HG03354 (cell line): ENCODE measurements around the gene TENT4B.
A peak's percentile ranks its signal among the peaks of the same experiment; 100 is the strongest.

Experiments
- ATAC-seq: cut with Tn5 transposase; IDR thresholded peaks from one replicate; pipeline ENCODE4 v1.9.1; 2021; ENCODE audit warnings: mild to moderate bottlenecking; ENCODE audit not compliant: unreplicated experiment, poor library complexity, severe bottlenecking

Gene TENT4B

DNA sequence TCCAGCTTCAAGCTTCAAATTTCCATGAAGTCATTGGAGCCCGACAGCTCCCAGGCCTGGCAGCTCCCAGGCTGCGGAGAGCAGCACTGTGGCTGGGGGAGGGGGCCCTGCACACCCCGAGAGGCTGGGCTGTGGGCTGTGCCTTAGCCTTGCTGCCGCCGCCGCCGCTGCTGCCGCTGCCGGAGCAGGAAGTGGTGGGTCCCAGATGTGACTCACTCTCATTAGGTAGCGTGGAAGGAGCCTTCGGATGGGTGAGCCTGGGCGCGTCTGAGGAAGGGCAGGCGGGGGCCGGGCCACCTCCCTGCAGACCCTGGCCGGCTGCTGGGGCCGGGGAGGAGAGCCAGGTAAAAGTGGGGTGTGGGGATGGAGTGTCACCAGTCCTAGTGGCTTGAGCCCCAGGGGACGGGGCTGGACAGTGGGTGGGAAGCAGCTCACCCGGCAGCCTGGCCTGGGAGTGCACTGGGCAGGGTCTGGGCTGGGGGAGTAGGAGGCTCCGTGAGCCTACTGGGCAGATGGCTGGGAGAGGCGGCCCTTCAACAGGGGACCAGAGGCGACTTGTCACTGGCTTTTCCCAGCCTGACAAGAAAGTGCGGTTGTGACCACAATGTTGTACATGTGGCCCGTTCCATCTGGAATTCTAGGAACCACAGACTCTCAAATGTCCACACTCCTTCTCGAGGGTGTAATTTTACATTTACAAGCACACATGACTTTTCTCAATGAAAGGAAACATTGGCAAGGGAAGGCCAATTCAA, 113.4 kb downstream of the TENT4B start, which contains the start of gene ADCY7:
TSS of gene ADCY7 (plus strand) at position 215 of the 755 bp plus-strand sequence. CDS start 21,629 bp downstream, outside the sequence.
- ATAC-seq: peak; percentile 83

DNA sequence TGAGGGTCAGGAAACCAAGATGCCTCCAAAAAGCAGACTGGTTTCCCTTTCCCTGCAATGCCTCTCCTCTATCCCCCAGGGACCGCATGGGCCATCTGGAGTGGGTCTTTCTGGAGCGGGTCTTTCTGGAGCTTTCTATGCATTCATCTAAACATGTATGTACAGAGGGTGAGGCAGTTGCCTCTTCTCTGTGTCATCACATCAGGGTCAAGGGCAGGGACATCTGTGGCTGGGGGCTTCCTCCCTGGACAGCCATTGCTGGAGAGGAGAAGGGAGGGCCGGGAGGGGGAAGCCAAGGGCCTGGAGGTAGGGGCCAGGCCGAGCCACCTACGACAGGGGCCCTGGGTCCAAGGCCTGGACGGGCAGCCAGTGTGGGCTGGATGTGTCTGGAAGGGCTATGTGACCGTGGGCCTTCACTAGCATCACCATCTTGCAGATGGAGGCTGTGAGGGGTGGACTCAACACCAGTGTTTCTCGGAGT, 114.1 kb downstream of the TENT4B start:
- no peak for ATAC-seq

DNA sequence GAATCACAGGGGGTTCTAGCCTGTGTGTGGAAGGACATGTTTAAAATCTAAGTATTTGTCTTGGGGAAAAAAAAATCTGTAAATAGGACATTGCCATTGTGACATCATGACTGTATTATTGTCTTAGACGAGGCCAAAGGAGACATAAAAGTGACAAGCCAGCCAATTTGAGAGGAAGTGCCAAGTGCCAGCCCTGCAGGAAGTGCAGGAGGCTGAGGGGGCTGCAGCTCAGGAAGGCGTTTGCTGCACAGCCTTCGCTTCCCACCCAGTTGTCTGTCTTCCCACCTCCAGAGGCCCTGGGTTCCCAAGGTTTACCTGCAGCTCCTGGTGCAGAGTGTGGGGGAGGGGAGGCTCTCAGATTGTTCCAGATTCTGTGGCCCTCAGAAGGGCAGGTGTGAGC, 114.5 kb downstream of the TENT4B start:
- ATAC-seq: no peak

DNA sequence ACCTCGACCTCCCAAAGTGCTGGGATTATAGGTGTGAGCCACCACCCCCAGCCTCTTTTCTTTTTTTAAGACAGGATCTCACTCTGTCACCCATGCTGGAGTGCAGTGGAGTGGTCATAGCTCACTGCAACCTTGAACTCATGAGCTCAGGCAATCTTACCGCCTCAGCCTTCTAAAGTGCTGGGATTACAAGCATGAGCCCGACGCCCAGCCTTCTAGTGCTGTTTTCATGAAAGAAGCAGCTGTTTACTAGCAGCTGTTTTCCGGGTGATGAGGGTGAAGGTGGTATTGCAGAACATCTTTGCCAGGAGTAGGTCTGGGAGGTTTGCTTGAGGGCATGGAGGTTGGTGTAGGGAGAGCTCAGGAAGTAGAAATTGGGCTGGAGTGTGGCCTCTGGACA, 115.2 kb downstream of the TENT4B start:
- ATAC-seq: no peak

DNA sequence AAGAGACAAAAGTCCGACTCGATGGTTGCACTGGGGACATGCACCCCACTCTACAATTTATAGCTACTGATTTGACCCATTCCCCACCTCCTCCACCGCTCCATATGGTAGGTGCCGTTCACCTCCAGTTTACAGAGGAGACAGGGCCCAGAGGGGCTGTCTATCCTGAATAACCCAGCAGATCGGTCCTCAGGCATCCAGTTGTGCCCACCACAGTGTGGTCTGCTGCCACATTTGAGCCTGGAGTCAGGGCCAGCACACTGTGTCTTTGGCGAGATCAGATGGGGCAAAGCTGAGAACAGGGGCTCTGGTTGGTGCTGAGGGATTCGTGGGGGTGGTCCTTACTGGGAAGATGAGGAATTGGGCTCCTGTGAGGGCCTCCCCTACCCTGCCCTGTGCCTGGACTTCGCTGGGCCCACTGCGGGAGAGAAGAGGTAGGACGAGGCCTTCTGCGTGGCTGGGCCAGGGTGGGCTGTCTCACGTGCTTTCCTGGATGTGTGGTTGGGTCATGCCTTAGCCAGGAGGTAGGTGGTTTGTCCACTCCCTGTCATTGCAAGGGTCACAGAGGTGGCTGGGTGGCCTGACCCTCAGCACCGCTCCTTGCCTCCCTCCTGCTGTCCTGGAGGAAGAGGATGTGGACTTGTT, 116.1 kb downstream of the TENT4B start:
- no peak for ATAC-seq

DNA sequence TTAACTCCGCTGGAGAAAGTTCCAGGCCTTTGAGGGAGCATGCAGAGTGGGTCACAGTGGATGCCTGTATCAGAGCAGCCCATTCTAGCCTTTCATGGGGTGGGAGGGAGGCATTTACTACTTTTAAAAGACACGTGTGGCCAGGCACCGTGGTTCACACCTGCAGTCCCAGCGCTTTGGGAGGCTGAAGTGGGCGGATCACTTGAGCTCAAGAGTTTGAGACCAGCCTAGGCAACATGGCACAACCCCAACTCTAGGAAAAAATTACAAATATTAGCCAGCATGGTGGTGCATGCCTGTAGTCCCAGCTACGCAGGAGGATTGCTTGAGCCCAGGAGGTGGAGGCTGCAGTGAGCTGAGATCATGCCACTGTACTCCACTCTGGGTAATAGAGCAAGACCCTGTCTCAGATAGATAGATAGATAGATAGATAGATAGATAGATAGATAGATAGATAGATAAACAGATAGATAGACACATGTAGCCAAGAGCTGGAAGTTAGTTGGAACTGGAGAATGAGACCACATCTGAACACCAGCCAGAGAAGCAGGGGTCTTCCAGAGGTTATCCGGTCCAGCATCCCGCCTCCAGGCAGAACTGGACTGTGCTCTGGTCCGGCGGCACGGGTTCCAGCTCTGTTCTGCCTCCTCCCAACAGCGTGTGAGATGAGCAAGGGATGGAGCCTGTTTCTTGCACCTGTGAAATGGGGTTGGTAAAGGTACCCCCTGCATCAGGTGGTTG, 116.8 kb downstream of the TENT4B start:
- ATAC-seq: no peak

DNA sequence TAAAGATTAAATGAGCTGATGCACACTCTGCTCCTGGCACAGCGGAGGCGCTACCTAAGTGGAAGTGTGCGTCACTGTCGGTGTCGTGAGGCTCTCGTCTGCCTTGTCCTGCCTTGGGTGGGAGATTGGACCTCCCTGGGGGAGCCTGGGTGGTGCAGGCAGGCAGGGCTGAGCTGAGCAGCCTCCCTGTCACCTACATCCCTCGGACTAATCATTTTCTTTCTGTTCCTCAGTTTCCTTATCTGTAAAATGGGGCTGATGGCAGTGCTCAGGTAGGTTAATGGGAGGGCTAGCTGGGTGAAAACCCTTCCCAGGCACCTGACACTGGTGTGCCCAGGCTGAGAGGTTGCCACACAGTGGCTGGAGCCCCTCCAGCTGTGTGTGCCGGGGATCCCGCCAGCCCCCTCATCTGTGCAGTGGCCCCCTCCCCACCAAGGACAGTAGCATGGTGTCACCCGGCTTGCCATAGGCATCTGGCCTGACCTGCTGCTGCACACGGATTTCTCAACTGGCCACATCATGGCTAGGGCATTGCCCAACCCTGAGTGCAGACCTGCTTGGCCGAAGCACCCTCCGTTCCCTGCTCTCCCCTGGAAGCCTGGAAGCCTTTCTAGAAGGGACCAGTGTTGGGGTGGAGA, 117.5 kb downstream of the TENT4B start:
- no peak for ATAC-seq

DNA sequence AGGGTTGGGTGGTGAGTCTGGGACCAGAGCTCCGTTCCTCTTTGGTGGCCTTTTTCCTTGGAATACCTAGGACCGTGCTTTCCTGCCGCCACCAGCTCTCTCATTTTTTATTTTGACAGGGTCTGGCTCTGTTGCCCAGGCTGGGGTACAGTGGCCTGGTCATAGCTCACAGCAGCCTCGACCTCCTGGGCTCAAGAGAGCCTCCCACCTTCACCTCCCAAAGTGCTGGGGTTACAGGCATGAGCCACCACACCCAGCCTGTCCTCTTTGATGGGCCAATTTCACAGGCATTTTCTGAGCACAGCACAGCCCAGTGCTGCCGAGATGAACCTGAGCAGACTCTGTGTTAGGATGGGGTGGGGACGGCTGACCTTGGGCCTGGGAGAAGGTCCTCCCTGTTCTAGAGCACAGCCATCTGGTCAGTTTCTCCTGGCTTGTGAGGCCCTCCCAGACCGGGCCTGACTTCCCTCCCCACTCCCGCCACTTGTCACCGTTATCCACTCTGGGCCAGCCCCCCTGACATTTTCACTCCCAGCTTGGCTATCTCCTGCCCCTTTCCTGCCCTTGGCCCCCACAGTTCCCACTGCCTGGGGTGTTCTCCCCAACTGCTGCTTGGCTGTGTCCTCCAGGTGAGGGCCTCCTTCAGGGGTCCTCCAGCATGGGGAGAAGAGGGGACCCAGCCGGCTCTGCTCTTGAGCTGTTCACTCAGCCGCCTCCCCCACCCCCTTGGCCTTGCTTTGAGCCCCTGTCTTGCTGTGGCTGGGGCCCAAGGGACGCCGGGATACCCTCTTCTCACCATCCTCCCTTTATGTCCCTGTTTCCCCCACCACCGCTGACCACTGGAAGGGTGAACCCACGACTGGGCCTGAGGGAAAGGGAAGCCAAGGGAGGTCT, 118.3 kb downstream of the TENT4B start:
- ATAC-seq: no peak

DNA sequence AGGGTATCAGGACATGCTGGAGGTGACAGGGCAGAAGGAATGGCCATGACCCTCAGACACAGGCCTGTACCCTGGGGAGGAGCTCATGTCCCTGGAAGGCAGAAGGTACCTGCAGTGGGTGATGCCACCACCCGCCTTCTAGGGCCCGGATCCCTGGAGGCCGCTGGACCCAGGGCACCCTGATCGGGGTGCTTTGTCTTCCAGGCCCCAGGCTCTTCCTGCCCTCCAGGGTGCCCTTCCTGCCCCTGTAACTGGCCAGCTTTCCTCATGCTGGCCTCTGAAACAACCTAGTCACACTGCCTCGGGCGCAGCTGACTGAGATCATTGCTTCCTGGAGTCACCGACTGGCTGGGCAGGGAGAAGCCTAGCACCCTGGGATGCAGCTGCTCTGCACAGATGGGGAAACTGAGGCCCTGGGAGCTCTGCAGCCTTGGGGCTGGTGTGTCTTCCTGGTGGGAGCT, 119.0 kb downstream of the TENT4B start:
- ATAC-seq: no peak

DNA sequence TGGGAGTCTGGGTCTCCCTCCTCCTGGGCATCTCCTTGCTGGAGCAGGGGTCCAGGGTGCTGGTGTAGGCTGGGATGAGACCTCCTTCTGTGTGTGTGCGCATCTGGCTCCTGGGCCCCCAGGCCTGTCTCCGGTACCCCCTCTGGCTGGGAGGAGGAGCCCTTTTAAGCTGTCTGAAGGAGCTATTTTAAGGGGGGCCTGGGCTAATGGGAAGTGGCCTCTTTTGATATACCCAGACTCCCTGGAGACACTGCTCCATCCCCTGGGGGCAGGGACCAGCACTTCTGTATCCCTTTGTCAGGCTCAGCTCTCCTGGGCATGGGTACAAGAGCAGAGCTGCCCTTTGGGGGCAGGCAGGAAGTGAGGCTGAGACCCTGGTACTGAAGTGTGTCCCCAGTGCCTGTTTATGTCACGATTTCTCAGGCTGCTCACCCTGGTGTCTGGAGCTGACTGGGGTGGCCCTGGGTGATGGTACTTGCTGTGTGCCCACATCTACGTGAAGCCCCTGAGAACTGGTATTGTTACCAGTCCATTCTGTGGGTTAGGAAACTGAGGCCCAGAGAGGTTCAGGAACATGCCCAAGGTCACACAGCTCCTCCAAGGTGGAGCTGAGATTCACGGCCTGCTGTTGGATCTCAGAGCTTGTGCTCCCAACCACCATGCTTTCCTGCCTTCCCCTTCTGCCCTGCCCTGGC, 119.7 kb downstream of the TENT4B start:
- no peak for ATAC-seq

DNA sequence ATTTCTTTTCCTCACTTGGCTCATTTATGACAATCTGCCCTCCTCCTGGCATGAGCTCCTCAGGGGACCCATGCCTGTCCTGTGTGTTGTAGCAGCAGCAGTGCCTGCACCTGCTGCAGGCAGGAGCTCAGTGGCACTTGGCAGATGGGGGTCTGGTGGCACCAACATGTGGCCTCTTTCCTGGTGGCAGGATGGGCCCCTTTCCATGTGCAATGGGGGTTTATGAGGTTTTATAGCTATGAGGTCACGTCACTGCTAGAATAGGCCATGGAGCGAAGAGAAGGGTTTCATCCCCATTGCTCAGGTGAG, 120.2 kb downstream of the TENT4B start:
- ATAC-seq: no peak

DNA sequence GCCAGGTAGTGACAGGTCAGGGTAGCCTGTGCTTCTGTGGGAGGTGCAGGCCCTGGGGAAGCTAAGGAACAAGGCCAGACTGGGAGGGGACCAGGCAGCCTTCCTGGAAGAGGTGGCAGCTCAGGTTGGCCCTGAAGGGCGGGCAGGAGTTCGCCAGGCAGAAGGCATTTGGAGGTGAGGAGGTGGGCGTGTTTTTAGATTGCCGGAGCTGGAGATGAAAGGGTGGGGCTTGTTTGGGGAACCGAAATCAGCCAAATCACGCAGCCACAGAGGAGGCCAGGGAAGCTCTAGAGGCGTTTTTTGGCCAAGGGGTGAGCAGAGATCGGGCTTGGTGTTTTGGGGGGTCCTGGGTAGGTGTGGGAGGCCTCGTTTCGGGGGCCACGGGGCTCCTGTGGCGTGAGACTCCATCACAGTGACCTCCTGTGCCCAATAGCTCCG, 120.8 kb downstream of the TENT4B start:
- peak; percentile 77 for ATAC-seq

DNA sequence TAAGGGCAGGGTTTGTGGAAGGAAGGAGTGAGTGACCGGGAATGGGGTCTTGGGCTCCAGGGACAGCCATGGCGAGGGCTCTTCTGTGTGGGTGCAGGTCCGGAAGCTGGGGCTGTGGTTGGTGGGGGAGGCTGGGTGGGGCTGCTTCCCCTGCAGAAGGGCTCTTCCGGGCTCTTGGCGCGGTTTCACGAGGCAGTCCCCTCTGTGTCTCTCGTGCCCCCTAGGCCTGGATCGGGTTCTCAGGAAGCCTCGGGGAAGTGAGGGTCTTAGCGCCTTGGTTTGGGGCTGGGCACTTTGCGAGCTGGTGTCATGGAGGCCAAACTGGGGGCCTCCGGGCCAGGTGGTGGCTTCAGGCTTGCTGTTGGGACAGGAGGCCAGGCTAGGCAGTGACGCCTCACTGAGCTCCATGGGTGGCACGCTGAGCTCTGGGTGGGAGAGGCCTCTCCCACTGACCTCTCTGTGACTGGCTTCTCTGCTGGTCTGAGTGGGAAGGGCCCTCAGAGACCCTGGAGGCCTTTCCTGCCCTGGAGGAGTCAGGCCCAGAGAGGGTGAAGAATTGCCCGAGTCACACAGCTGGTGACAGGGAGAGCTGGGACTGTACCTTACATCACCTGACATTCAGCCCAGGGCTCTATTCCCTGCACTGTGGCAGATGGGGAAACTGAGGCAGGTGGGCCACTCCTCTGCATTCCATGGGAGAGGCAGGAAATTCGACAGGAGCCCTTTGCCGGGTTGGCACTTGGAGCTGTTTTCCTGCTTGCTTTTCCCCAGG, 121.4 kb downstream of the TENT4B start:
- ATAC-seq: peak; percentile 57

DNA sequence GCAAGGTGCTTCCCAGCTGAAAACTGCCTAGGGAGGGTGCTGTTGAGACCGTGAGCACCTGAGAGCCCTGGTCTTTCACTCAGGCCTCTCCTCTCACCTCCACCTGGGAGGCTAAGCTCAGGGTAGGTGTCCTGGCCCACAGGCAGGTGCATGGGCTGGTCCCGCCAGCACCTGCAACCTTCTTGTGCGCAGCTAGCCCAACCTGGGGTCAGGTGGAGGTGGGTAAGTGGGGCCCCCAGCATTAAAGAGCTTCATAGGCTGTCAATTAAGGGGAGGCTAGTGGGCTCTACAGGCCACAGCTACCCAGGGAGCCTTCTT, 122.0 kb downstream of the TENT4B start:
- ATAC-seq: no peak

DNA sequence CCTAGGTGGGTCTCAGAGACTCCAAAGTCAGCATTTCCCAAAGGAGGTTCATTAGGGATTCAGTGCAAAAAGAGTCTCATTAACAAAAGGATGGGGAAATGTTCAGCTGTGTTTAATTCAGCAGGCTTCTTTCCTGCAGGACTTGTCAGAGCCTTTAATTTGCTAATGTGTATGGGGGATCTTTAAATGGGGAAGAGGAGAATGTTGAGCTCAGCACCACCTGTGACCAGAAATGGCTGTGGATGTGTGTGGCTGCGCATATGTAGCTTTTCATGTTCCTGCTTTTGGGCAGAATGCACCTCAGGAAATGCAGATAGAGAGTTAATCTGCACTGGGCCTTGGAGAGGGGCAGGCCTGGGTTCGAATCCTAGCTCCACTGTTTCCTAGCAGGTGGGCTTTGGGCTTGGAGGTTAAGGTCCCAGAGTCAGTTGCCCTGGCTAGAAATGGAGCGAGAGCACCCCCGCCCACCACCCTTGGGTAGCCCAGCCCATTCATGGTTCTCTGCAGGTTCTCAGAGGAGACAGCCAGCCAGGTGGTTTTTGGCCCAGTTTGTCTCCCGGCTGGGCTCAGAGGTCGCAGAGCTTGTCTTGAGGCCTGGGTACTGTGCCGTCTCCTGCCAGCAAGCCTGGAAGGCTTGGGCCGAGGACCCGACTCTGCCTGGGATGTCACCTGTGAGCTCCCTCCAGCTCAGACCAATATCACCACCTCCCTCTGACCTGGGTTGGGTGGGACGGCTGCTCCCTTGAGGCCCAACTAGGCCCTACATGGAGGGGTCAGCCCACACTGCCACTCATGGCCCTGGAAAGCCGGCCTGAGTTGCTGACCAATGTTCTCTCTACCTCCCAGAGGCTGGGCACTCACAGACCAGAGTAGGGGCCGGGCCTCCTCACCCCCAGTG, 122.6 kb downstream of the TENT4B start:
- ATAC-seq: no peak

DNA sequence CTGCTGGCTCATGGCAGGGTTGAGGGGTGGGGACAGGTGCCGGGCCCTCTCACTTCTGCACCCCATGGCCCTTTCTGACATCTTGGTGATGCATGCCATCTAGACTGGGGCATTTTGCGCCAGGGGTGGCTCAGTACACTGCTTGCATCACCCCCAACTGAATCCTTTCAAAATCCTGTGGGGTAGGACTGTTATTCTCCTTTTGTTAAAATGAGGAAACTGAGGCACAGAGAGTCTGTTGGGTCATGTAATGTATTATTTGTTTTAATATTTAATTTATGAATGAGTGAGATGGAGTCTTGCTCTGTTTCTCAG, 123.2 kb downstream of the TENT4B start:
- no peak for ATAC-seq

DNA sequence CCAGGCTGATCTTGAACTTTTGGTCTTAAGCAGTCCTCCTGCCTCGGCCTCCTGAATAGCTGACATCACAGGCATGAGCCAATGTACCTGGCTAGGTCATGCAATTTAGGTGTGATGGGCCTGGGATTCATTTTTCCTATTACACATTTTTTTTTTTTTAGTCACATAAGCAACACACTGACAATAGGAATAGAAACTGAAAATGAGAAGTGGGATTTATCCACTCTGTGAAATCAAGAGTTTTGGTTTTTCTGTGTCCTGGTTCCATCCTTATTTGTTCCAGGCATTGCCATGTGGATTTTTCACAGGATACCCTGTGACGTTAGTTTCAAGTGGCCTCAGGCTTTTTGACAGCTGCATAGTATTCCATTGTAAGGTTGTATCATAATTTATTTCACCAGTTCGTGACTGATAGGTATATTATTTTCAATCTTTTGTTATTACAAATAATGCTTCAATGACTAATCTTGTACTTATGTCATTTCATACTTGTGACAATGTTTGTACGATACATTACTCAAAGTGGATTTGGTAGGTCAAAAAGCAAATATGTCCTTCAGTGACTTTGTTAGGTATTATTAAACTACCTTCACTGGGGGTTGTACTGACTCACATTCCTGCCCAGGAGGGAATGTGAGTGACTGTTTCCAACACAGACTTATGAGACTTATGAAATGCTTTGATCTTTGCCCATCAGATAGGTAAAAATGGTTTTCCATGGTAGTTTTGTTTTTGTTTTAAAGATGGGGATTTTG, 123.9 kb downstream of the TENT4B start:
- no peak for ATAC-seq
